GM12865 (cell line): ENCODE results near the gene IMP3.

Source experiments
- DNase-seq: peaks from one replicate; pipeline ENCODE4 v3.0.0; 2010; ENCODE audit warnings: low read depth
- H3K4me3 ChIP-seq: 2 replicates; pipeline ENCODE4 v1.5.1; 2011; ENCODE audit warnings: mild to moderate bottlenecking, low read depth, low read length, control low read depth
- CTCF ChIP-seq: IDR thresholded peaks from 2 replicates; pipeline ENCODE4 v1.5.1; 2011; ENCODE audit warnings: low read length, control low read depth, low read depth, inconsistent platforms; ENCODE audit not compliant: insufficient read depth; ENCODE audit errors: missing control alignments

IMP3 gene

GRCh38 chr15:75661756-75662140 is 21.7 kb upstream of the IMP3 start:
- no peak for DNase-seq
- no peak for TF ChIP-seq CTCF
- no peak overlapping the region for H3K4me3 ChIP-seq

GRCh38 chr15:75661100-75661755 is 21.2 kb upstream of the IMP3 start:
- TF ChIP-seq CTCF: no peak
- no peak for DNase-seq
- H3K4me3 ChIP-seq: no peak overlapping the region

- no peak for TF ChIP-seq CTCF
- no peak for DNase-seq
- no peak overlapping the region for H3K4me3 ChIP-seq
Measured at GRCh38 chr15:75659928-75660645, 20.1 kb upstream of the IMP3 start.

- no peak for DNase-seq
- no peak overlapping the region for H3K4me3 ChIP-seq
Measured at GRCh38 chr15:75659141-75659771, 19.2 kb upstream of the IMP3 start.

GRCh38 chr15:75656813-75657212 is 16.8 kb upstream of the IMP3 start:
- DNase-seq: no peak
- no peak overlapping the region for H3K4me3 ChIP-seq
- TF ChIP-seq CTCF: no peak

More at GRCh38 chr15:75659141-75659771, 19.2 kb upstream of the IMP3 start:
- TF ChIP-seq CTCF: no peak

GRCh38 chr15:75656331-75656730 is 16.3 kb upstream of the IMP3 start:
- no peak for TF ChIP-seq CTCF

More at GRCh38 chr15:75656331-75656730, 16.3 kb upstream of the IMP3 start:
- no peak overlapping the region for H3K4me3 ChIP-seq
- no peak for DNase-seq
